H4 (cell line): ENCODE measurements around the gene ABCC12. TPM values are rescaled to one million over a fixed set of nuclear protein-coding genes. Genes with fewer than 3 reads are reported as not detected.
A peak's percentile ranks its signal among the peaks of the same experiment; 100 is the strongest.

Experiments used
- DNase-seq: peaks from one replicate; pipeline ENCODE4 v3.0.0-alpha.2; 2015; ENCODE audit warnings: low spot score
- total RNA-seq: library from RNA; depleted of rRNA; stranded (reverse); fragments of >200 nt; shearing (Covaris generic); gene quantifications from 2 replicates; pipeline ENCODE4 v1.2.3, GENCODE V29; 2014

Gene ABCC12
- total RNA-seq, 1 experiment from 2014 or later, result not detected

- DNase-seq, result peak; percentile 53
Measured at GRCh38 chr16:48165961-48166578, 10.3 kb upstream of the ABCC12 start.

DNA sequence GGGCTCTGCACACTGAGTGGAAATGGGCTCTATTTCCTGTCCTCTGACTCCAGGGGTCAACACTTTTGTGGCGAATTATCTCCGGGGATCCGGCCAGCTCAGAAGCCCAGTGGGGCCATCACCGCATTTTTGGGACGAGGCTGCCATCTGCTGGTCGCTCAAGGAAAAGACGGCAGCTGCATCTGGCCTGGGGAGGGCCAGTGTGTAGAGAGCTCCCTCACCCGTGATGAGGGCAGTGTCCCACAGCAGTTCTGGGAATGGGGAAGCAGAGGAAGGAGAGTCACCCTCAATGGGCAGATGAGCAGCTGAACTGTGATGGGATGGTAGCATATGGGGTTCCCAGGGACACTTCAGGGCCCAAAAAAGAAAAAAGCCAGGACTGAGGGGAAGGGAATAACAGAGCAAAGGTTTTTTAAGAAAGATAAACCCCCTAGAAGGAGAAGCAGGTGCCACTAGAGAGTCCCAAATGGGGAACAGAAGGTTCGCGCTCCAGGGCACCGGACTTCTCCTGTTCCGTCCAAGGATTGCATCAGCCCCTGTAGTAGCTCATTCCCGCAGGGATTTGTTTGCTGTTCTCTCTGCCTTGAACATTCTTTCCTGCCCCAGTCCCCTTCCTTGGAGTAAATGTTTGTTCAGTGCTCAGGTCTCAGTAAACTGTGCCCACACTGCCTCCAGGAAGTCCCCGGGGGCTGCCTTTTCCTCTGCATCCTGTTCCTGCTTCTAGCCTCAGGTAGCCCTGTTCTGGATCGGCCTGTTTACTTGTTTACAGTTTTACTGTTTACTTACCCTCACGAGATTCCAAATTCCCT lies 9.3 kb upstream of the ABCC12 start:
- peak; percentile 69 for DNase-seq

GRCh38 chr16:48162839-48163410 lies 7.1 kb upstream of the ABCC12 start:
- DNase-seq, result no peak

GRCh38 chr16:48161906-48162305 lies 6.1 kb upstream of the ABCC12 start:
- DNase-seq, result no peak

- DNase-seq, result no peak
Measured at GRCh38 chr16:48160575-48160974, 4.8 kb upstream of the ABCC12 start.

DNA sequence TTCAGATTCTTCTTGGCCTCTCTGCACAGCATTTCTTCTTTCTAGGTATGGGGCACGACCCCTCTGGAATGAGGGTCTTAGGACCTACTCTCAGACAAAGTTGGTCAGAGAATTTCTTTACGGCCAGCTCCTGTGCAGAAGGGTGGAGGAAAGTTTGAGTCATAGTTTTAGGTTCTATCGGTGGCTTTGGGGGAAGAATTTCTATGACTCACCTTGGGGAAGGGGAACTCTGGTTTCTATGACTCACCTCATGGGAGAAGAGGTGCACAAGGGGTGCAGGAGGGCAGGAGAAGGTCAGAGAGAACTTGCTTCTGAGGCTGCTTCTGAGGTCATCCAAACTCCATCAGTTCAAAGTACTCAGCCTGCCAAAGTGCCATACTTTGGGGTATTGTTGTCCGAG lies 2.5 kb upstream of the ABCC12 start:
- peak; percentile 62 for DNase-seq

- no peak for DNase-seq
Measured at GRCh38 chr16:48157794-48158193, 2.0 kb upstream of the ABCC12 start.

DNA sequence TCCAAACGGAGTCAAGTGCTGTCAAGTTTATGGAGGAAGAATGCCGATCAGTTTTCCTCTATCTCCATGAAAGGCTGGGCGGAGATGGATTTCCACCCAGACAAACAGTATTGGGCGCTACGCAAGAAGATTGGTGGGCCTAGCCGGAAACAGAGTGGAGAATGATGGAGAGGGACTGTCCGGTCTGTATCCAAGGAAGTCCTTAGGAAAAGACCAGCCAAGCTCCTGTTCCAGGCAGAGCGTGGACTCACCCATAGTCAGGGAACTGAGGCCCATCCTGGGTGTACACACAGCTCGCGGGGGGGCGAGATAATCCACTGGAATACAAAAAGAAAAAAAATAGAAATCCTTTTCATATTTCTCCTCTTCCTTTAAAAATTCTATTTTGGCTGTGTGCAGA lies 1.5 kb upstream of the ABCC12 start:
- no peak for DNase-seq

DNA sequence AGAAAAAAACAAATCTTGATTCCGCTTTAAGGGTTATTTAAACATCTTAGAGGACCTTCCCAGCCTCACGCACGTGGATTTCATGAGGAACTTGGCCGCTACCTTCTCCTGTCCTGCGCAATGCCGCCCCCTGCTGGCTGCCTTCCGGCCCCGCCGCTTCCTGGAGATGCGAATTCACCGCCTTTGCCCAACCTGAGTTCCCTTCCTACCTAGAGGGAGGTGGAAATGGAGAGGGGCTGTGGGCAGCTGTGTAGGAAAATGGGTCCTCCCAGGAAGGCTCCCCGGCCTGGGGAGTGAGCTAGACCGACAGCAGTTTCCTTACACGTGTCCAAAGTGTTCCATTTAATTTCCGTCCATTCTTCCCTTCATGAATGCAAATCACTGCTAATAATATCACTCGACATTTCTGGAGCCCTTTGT lies 1.0 kb upstream of the ABCC12 start:
- DNase-seq, result peak; percentile 75

DNA sequence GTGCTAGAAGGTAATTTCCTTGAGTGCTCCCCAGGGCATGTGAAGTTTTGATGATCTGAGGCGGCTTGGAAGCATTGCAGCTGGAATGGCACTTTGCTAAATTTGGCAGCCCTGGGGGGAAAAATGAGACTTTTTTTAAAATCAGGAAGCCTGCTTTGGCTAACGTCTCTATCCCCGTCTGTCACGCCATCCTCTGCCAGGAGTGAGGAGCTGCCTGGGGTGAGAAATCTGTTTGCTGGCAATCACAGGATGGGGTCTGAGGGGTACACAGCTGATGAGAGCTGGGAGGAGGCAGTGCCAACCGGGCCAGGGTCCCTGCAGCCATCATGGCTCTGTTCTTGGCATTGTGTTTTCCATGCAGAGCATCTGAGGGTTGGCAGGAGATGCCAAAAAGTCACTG lies 2.0 kb downstream of the ABCC12 start:
- DNase-seq, result no peak

DNA sequence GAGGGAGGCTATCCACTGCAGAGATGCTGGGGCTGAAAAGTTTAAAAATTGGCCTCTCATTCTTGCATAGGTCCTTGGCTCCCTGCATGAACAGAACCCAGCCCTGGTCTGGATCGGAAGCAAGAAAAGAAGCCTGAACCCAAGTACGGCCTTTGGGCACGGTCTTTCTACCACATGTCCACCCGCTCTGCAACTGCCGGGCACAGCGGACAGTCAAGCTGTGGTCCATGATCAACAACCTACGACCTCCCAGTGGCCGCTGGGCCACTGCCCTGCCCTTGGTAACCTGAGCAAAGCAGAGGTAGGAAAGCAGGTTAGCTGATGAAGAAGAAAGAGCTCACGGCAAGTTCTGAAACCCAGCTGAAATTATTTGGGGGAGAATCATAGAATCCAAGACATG lies 3.6 kb downstream of the ABCC12 start:
- DNase-seq, result no peak

DNA sequence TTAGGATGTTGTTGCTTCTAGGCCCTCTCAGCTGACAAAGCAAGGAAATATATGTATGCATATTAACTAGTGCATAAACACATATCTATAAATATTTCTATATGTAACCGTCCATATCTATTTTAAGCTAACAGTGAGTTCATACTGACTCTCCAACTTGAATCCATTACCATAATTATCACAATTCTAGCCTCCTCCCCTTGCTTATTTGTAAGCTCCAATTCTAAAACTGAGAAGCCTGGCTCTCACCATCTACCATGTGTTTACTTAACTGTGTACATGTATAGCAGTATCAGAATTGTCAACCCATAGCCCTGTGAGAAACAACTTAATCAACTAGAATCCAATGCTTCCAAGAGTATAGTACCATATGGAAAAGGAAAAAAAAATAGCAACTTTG lies 5.1 kb downstream of the ABCC12 start:
- DNase-seq, result no peak

DNA sequence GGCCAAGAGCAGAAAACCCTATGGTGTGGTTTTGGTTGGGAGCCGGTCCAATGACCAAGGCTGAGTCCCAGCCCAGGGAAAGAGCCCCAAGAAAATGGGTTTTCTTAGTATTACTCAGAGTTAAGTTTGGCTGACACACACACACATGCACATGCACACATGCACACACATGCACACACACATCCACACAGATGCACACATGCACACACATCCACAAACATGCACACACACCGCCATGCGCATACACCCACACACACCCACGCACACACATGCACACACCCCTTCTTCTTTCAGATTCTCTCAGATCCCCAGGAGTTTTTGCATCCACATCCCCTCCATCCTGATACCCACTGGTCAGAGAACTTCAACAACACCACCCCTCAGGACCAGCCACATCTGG lies 9.1 kb downstream of the ABCC12 start:
- DNase-seq, result no peak

- no peak for DNase-seq
Measured at GRCh38 chr16:48146131-48146530, 9.7 kb downstream of the ABCC12 start.

DNA sequence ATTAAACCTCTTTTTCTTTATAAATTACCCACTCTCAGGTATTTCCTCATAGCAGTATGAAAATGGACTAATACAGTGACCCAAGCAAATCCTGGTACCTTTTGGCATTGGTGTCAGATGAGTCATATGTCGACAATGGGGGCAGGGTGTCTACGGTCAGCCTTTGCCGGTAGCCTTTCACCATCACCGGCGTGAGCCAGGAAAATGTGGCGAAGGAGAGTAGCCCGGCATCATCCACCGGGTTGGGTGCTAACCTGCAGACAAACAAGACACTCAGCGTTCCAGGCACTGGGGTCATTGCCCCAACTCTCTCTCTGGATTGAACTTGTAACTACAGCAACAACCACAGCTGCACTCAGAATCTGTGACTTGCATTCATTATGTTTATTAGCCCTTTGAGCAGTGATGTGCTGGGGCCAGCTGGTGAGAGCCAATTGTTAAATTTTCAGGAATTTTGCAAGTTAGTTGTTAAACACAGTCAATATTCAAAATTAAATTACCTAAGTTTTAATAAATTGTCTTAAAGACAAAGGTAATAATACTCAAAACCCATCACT lies 11.9 kb downstream of the ABCC12 start:
- no peak for DNase-seq

DNA sequence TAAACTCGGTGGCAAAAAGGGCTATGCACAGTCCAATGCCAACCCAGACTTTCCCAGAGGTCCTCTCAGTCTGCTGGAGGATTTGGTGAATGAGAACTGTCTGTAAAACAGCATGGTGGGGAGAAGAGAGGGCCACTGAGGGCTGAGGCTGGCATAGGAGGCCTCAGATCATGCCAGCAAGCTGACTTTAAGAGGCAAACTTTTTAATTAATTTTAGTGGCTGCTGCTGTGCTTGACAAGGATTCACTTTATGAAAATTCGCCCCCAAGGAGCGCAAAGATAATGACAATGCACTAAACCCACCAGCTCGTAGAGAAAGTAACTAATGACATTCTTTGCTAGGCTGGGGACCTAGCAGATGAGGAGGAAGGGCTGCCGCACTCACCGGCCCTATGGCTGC lies 15.0 kb downstream of the ABCC12 start:
- DNase-seq, result no peak

DNA sequence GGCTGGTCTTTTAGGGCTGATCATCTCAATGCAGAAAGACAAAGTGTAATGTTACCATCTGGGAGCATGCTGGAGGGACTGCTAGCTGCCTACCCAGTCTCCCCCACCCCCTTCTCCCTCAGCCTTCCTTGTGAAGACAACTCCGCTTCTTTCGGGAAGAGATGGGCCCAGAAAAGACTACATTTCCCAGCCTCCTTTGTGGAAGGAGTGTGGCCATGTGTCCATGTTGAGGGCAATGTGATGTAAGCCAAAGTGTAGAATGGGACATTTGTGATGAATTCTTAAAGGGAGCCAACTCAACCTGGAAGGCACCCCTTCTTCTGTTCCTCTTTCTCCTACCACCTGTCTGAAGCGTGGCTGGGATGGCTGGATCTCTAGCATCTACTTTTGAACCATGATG lies 16.3 kb downstream of the ABCC12 start:
- DNase-seq, result no peak

DNA sequence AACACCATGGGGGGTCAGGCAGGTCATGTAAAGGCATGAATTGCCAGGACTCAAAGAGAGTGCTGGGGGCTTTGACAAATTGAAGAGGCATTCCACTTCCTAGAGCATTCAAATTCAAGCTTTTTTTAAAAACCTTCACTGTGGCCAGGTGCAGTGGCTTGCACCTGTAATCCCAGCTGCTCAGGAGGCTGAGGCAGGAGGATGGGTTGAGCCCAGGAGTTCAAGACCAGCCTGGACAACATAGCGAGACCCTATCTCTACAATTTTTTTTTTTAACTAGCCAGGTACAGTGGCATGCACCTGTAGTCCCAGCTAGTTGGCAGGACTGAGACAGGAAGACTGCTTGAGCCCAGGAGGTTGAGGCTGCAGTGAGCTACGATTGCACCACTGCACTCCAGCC lies 17.2 kb downstream of the ABCC12 start:
- DNase-seq, result no peak

DNA sequence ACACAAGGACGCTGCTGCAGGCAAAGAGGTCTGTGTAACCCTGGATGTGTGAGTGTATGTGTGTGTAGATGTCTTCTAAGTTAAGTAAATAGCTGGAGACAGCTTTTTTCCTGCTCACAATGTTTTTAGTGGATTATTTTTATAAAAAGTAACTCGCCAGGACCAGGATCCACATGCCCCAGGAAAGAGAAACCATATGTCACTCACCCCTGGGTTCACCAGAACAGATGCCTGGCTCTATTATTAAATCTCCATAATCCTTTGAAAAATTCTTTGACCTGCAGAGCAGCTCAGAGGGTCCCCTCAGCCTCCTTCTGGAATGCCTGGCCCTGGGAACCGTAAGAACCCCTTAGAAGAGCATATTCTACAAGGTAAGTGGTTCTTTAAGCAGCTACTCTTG lies 18.0 kb downstream of the ABCC12 start:
- no peak for DNase-seq

DNA sequence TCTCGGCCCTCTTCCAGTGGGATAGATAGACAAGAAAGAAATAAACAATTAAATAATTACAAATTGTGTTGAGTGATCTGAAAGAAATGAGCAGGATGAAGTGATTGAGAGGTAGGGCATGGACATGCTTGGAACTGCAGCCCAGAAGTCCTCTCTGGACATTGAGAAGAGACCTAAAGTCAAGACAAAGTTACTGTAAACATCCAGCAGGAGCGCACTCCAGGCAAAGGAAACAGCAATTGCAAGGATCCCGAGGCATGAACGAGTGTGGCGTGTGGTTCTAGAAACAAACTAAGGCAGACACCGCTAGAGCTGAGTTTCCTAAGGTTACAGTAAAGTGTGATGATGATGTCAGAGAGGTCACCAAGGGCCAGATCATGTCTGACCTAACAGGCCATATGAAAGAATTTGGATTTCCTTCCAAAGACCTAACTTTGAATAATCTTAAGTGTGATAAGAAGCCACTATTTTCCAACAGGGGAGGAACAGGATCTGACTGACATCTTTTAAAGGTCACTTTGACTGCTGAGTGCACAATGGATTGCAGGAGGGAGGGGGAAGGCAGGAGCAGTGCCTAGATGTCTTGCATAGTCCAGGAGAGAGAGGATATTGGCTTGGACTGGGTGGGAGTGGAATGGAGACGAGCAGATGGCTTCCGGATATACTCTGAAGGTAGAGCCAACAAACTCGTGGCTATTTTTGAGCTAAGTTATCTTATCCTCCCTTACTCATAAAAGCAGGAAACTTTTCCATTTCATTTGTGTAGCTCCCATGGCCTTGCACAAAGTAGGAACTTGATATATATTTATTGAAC lies 19.0 kb downstream of the ABCC12 start:
- no peak for DNase-seq

DNA sequence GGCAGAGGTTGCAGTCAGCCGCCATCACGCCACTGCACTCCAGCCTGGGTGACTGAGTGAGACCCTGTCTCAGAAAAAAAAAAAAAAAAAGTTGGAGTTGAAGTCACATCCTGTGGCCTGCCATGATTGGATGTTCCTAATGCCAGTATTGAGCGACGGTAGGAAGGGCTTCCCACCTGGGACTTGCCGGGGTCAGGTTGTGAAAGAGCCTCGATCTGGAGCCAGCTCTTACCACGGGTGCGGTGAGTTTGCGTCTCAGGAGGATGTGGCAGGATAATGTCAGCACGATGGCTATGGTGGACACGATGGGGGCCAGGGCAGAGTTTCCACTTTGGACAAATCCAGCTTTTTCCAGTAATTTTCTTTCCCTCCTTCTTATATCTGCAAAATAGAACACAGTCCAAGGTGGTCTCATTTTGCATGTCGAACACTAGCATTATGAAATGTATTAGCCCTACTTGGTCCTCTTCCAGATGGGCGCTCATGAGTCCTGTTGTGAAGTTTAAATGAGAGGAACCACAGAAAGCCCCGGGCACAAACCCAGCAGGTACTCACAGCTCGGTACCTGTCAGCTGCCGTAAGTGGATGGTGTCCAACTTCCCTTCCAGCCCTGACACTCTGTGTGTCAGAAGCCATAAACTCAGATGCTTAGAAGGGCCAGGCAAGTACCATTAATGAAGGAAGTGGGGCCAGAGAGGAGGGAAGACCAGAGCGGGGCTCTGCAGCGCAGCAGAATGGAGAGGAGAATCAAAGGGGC lies 22.2 kb downstream of the ABCC12 start:
- no peak for DNase-seq
